GM12878 (cell line): ENCODE results near the gene NOX1. TPM values are rescaled to one million over a fixed set of nuclear protein-coding genes. Genes with fewer than 3 reads are reported as not detected.

ENCODE experiments used
- CBX3 ChIP-seq: fragments of 200-600 bp; sonication (generic); IDR thresholded peaks from 2 replicates; pipeline ENCODE4 v1.6.1; 2016; ENCODE audit warnings: low read depth, borderline replicate concordance
- CHD2 ChIP-seq: IDR thresholded peaks from 2 replicates; pipeline ENCODE4 v1.6.1; 2011; ENCODE audit warnings: low read depth, low read length, improper control_type of control experiment, borderline replicate concordance
- GATAD2B ChIP-seq: fragments of 450-650 bp; conservative IDR thresholded peaks from 2 replicates; pipeline ENCODE4 v1.6.1; 2017; ENCODE audit warnings: low read depth, mild to moderate bottlenecking, moderate library complexity
- MEF2A ChIP-seq: IDR thresholded peaks from 2 replicates; pipeline ENCODE4 v1.6.1; 2011; ENCODE audit warnings: low read depth, mild to moderate bottlenecking, low read length, moderate library complexity; ENCODE audit not compliant: insufficient read depth
- NFYA ChIP-seq: IDR thresholded peaks from 2 replicates; pipeline ENCODE4 v1.6.1; 2011; ENCODE audit warnings: low read depth, mild to moderate bottlenecking, low read length, improper control_type of control experiment, borderline replicate concordance
- NR2C2 ChIP-seq: IDR thresholded peaks from 2 replicates; pipeline ENCODE4 v1.6.1; 2011; ENCODE audit warnings: borderline replicate concordance, low read depth; ENCODE audit not compliant: control insufficient read depth, insufficient read length
- PAX5 ChIP-seq: IDR thresholded peaks from 2 replicates; pipeline ENCODE4 v1.6.1; 2011; ENCODE audit warnings: low read depth, low read length, borderline replicate concordance
- RB1 ChIP-seq: fragments of 450-650 bp; formaldehyde crosslinking; IDR thresholded peaks from 2 replicates; pipeline ENCODE4 v1.6.1; 2017; ENCODE audit warnings: mild to moderate bottlenecking, borderline replicate concordance
- SIN3A ChIP-seq: IDR thresholded peaks from 2 replicates; pipeline ENCODE4 v1.6.1; 2012; ENCODE audit warnings: low read depth, low read length, improper control_type of control experiment
- SUZ12 ChIP-seq: fragments of 200-600 bp; sonication (generic); IDR thresholded peaks from one replicate; pipeline ENCODE4 v1.6.1; 2018; ENCODE audit warnings: antibody characterized with exemption, mild to moderate bottlenecking; ENCODE audit not compliant: unreplicated experiment
- polyA plus RNA-seq, 11 experiments: library from polyadenylated mRNA; depleted of rRNA in 4 of 11; unstranded in 6 of 11; stranded (reverse) in 5 of 11; fragments of >200 nt; fragmentation: Nextera tagmentation in 4 of 11; fragmentation: Illumina TruSeq in 1 of 11; extraction: Ambion mirVana in 4 of 11; extraction: Trizol in 1 of 11; gene quantifications; 1 replicate in 1 of 11; 2 replicates in 10 of 11; pipeline versions ENCODE4 v1.2.1 to v1.2.3, GENCODE V29; 2011 to 2016; ENCODE audit warnings: inconsistent platforms in 2 of 11, missing spikeins in 2 of 11, low read depth in 1 of 11
- total RNA-seq, 4 experiments: library from RNA; depleted of rRNA in 3 of 4; stranded (reverse); fragments of >200 nt in 3 of 4; fragmentation: Illumina TruSeq in 1 of 4; extraction: Trizol in 1 of 4; gene quantifications; 2 replicates each; pipeline versions ENCODE4 v1.2.1 to v1.2.3, GENCODE V29; 2013 to 2021
- TF ChIP-seq, protein P1 (sequence below): fragments of 450-650 bp; IDR thresholded peaks from 2 replicates; pipeline ENCODE4 v1.6.1; 2016; ENCODE audit warnings: mild to moderate bottlenecking
- TF ChIP-seq, protein P2 (sequence below): IDR thresholded peaks from 2 replicates; pipeline ENCODE4 v1.6.1; 2012; ENCODE audit warnings: low read length, inconsistent platforms
- TF ChIP-seq, protein P3 (sequence below): IDR thresholded peaks from 2 replicates; pipeline ENCODE4 v1.6.1; 2011; ENCODE audit warnings: borderline replicate concordance, low read depth, mild to moderate bottlenecking, moderate library complexity, mixed read lengths, low read length; ENCODE audit not compliant: insufficient read depth; ENCODE audit errors: extremely low read length

NOX1 gene
- total and polyA plus RNA-seq, 10 of the 15 experiments (the other 5 are each of a cell fraction or from before 2014, with no cell fraction given): 0.03 to 0.09 (median 0.08) TPM; not detected in 6

DNA sequence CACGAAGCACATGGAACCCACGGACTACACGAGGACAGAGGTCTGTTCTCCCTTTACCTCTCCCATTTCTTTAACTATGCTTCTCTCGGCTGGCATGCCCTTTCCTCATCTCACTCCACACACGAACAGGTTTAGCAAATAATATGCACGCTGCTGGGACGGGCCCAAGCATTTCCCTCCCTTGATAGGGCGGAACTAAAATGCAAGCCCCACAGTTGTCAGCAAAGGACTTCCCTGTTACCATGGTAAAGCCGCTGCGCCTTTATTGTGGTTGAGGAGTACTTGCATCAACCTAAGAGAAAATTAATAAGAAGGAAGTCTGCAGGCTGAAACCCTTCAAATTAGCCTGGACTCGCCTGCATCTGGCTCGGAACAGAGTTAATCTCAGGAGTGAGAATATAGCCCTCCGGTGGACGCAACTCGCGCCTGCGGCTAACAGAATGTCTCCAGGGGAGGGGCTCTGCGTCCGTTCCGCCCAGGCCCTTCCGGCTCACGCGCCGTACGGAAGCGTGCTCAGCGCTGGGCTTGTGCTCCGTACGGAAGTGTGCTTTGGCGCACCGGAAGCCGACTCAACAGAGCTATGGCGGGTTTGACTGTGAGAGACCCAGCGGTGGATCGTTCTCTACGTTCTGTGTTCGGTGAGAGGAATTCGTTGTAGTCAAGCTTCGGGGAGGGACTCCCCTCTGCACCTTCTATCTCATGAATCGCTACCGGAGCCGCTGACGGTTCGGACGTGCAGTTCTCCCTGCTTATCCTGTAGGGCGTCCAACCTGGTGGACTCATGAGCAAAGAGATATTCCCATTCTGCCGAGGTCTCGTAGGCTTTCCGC lies 54.1 kb downstream of the NOX1 start, which contains the start of gene CSTF2 (continued):
- TF ChIP-seq NFYA (no peak), SIN3A (0 out of 2 replicates have a peak, but pooled peaks have one; percentile 40), MEF2A (no peak), CHD2 (no peak), SUZ12 (no peak), RB1 (no peak), PAX5 (no peak), NR2C2 (no peak), CBX3 (no peak), GATAD2B (0 out of 2 replicates have a peak, but pooled peaks have one; percentile 37)
- TF ChIP-seq, protein P1, sequence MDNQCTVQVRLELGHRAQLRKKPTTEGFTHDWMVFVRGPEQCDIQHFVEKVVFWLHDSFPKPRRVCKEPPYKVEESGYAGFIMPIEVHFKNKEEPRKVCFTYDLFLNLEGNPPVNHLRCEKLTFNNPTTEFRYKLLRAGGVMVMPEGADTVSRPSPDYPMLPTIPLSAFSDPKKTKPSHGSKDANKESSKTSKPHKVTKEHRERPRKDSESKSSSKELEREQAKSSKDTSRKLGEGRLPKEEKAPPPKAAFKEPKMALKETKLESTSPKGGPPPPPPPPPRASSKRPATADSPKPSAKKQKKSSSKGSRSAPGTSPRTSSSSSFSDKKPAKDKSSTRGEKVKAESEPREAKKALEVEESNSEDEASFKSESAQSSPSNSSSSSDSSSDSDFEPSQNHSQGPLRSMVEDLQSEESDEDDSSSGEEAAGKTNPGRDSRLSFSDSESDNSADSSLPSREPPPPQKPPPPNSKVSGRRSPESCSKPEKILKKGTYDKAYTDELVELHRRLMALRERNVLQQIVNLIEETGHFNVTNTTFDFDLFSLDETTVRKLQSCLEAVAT: no peak
- TF ChIP-seq, protein P2, sequence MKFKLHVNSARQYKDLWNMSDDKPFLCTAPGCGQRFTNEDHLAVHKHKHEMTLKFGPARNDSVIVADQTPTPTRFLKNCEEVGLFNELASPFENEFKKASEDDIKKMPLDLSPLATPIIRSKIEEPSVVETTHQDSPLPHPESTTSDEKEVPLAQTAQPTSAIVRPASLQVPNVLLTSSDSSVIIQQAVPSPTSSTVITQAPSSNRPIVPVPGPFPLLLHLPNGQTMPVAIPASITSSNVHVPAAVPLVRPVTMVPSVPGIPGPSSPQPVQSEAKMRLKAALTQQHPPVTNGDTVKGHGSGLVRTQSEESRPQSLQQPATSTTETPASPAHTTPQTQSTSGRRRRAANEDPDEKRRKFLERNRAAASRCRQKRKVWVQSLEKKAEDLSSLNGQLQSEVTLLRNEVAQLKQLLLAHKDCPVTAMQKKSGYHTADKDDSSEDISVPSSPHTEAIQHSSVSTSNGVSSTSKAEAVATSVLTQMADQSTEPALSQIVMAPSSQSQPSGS: no peak
- TF ChIP-seq, protein P3, sequence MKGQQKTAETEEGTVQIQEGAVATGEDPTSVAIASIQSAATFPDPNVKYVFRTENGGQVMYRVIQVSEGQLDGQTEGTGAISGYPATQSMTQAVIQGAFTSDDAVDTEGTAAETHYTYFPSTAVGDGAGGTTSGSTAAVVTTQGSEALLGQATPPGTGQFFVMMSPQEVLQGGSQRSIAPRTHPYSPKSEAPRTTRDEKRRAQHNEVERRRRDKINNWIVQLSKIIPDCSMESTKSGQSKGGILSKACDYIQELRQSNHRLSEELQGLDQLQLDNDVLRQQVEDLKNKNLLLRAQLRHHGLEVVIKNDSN: no peak
